Measurements from ENCODE around the gene VWA5B1. TPM values are rescaled to one million over a fixed set of nuclear protein-coding genes. Genes with fewer than 3 reads are reported as not detected.
A peak's percentile ranks its signal among the peaks of the same experiment; 100 is the strongest.

VWA5B1 gene
- total and polyA plus RNA-seq, 2 of the 4 experiments (the other 2 are of a cell fraction) = not detected

- Histone ChIP-seq H4K91ac (ENCODE audit: insufficient read depth, low read depth, low read length) (no peak overlapping the region), H3K18ac (ENCODE audit: low read depth, low read length) (no peak overlapping the region), H3K79me1 (ENCODE audit: low read depth in 1 of 2, low read length in 2 of 2) (no peaks in the 10 kb centered on the region), H3K56ac (ENCODE audit: extremely low read depth, insufficient read depth, low read length) (no peak overlapping the region), H3K4ac (ENCODE audit: low read depth, low read length) (peak overlapping the region; percentile 9; the same call in 1 of the 2 replicates), H4K20me1 (ENCODE audit: insufficient read depth, low read length) (no peaks in the 10 kb centered on the region), H4K5ac (ENCODE audit: low read depth, low read length) (no peak overlapping the region), H3K9ac (ENCODE audit: low read depth, low read length) (no peak overlapping the region), H3K23ac (ENCODE audit: low read depth, low read length) (no peak overlapping the region), H2BK5ac (ENCODE audit: low read depth, low read length, poor library complexity, severe bottlenecking) (no peak overlapping the region), H2AK5ac (ENCODE audit: low read depth, low read length) (no peak overlapping the region), H2AFZ (replicated peaks; ENCODE audit: low read length, poor library complexity) (peak overlapping the region; percentile 75), H2BK20ac (ENCODE audit: low read depth, low read length) (no peak overlapping the region), H3K4me3 (ENCODE audit: insufficient read depth, low read depth, low read length) (no peak overlapping the region), H3K4me1 (ENCODE audit: control insufficient read depth, insufficient read depth, low read length) (no peaks in the 10 kb centered on the region), H3K27ac (ENCODE audit: insufficient read depth, low read length) (no peak overlapping the region), H3K14ac (replicated peaks; ENCODE audit: low read depth, low read length) (peak overlapping the region; percentile 22; the same call in 1 of the 2 replicates), H3K4me2 (ENCODE audit: low read depth, low read length) (no peak overlapping the region), H3K9me1 (ENCODE audit: insufficient read depth, low read length) (peaks cover 3% of the 10 kb centered on the region; the same call in 1 of the 2 replicates), H3K27me3 (ENCODE audit: control insufficient read depth, insufficient read depth, low read length) (peaks cover 26% of the 10 kb centered on the region), H3K36me3 (ENCODE audit: control insufficient read depth, insufficient read depth, low read length) (no peaks in the 10 kb centered on the region), H2AK9ac (replicated peaks; ENCODE audit: low read depth, low read length, poor library complexity) (peak overlapping the region; percentile 65), H2BK15ac (ENCODE audit: low read depth, low read length) (no peak overlapping the region), H3K9me3 (ENCODE audit: control insufficient read depth, insufficient read depth, low read length) (no peaks in the 10 kb centered on the region), H4K8ac (ENCODE audit: low read depth in 2 of 2, low read length in 2 of 2) (no peak overlapping the region), H2BK120ac (ENCODE audit: low read depth, low read length) (no peak overlapping the region)
- intact Hi-C loops (cut with micrococcal nuclease) = no loop called here
- in situ Hi-C loops (cut with MboI; ENCODE audit: low sequenced_read_pairs) = no loop called here
- POLR2A ChIA-PET (ENCODE audit: unreplicated experiment) = no interaction called here
- WGBS, 2 experiments (ENCODE audit: extremely low coverage in 2 of 2, insufficient read length in 1 of 2) = 8% methylated on average over 2 of the region's 2 CpGs; no CpG with 5 or more reads in 1 of the 2 experiments
- CTCF ChIA-PET = no interaction called here
- BruUV-seq (replicated peaks) = no TSS peak
- dilution Hi-C loops (cut with HindIII; ENCODE audit: low sequenced_read_pairs, unreplicated experiment) = no loop called here
- ATAC-seq (ENCODE audit: low read depth) (no peak), DNase-seq (peak; percentile 30)
- no peak for TF ChIP-seq CTCF (conservative IDR thresholded peaks at IDR 0.05; ENCODE audit: low read depth, low read length)
- no peak for TF ChIP-seq SMC3 (IDR thresholded peaks at IDR 0.05; ENCODE audit: low read depth, low read length)
- no peak for TF ChIP-seq CHD1 (IDR thresholded peaks at IDR 0.05; ENCODE audit: low read depth, low read length)
- no peak for TF ChIP-seq USF2 (IDR thresholded peaks at IDR 0.05; ENCODE audit: low read depth, low read length)
- no peak for TF ChIP-seq POLR2A (IDR thresholded peaks at IDR 0.05; ENCODE audit: low read depth, low read length)
- no peak for TF ChIP-seq MAFK (IDR thresholded peaks at IDR 0.05; ENCODE audit: low read depth, low read length)
- TF ChIP-seq MAZ (IDR thresholded peaks at IDR 0.05; ENCODE audit: borderline replicate concordance, low read depth, low read length) = no peak
- TF ChIP-seq RAD21 (IDR thresholded peaks at IDR 0.05; ENCODE audit: low read length) = no peak
Observed at GRCh38 chr1:20302108-20302471, 11.4 kb downstream of the VWA5B1 start.

Measured in IMR-90 (cell line).